Thymus (tissue), 11 donors: ENCODE measurements around the gene IL22RA2. TPM values are rescaled to one million over a fixed set of nuclear protein-coding genes. Genes with fewer than 3 reads are reported as not detected.
"Not testable (repeated sequence)": the region's sequence is repeated elsewhere in the genome, so short reads cannot be mapped to it uniquely, and the experiment has no call there.

ENCODE experiments used
- DNase-seq, 9 donors: peaks; one replicate each; pipeline ENCODE4 v3.0.0-alpha.2; 2013; ENCODE audit warnings: low spot score in 9 of 9, low read depth in 6 of 9, missing footprints in 1 of 9
- H3K27ac ChIP-seq, 2 donors: one replicate each; pipeline ENCODE4 v1.5.1; 2013; ENCODE audit warnings: control low read depth in 1 of 2, low read depth in 1 of 2, low read length in 1 of 2, mild to moderate bottlenecking in 1 of 2, moderate library complexity in 1 of 2
- H3K27me3 ChIP-seq, 2 donors: one replicate each; pipeline ENCODE4 v1.5.1; 2013; ENCODE audit warnings: low read length in 1 of 2; ENCODE audit not compliant: control insufficient read depth in 2 of 2, insufficient read depth in 1 of 2
- H3K36me3 ChIP-seq, 2 donors: one replicate each; pipeline ENCODE4 v1.5.1; 2013; ENCODE audit warnings: low read length in 1 of 2, mild to moderate bottlenecking in 1 of 2, moderate library complexity in 1 of 2; ENCODE audit not compliant: control insufficient read depth in 2 of 2, insufficient read depth in 2 of 2
- H3K4me1 ChIP-seq, 2 donors: one replicate each; pipeline ENCODE4 v1.5.1; 2013; ENCODE audit warnings: low read length in 2 of 2; ENCODE audit not compliant: control insufficient read depth in 2 of 2, insufficient read depth in 2 of 2
- H3K4me3 ChIP-seq, 2 donors: one replicate each; pipeline ENCODE4 v1.5.1; 2013; ENCODE audit warnings: low read length in 2 of 2, control low read depth in 1 of 2, mild to moderate bottlenecking in 1 of 2
- H3K9me3 ChIP-seq, 2 donors: one replicate each; pipeline ENCODE4 v1.5.1; 2013; ENCODE audit warnings: low read length in 1 of 2, mild to moderate bottlenecking in 1 of 2; ENCODE audit not compliant: control insufficient read depth in 2 of 2, insufficient read depth in 1 of 2
- WGBS: extraction: QIAGEN DNeasy Blood & Tissue Kit; methylation state at CpG from one replicate; pipeline ENCODE4 v1.1.7; 2013; 5-methylcytosine and 5-hydroxymethylcytosine counted together
- polyA plus RNA-seq: library from polyadenylated mRNA; stranded (reverse); fragments of 200-250 nt; gene quantifications from one replicate; pipeline ENCODE4 v1.2.3, GENCODE V29; 2013
- total RNA-seq: library from RNA; stranded (reverse); fragments of 120-200 nt; gene quantifications from one replicate; pipeline ENCODE4 v1.2.4, GENCODE V29; 2013
- donor health status: healthy.

The IL22RA2 gene
- total and polyA plus RNA-seq, 2 donors = 0.61 to 0.84 TPM

GRCh38 chr6:137215630-137216029 lies 42.2 kb upstream of the IL22RA2 start:
- WGBS = 96% methylated on average over 3 of the region's 3 CpGs
- peaks cover 7 to 14% of the 10 kb centered on the region in 2 donors for H3K4me1 ChIP-seq
- DNase-seq, H3K27ac ChIP-seq, H3K9me3 ChIP-seq, H3K27me3 ChIP-seq, H3K36me3 ChIP-seq, H3K4me3 ChIP-seq: not testable (repeated sequence)

DNA sequence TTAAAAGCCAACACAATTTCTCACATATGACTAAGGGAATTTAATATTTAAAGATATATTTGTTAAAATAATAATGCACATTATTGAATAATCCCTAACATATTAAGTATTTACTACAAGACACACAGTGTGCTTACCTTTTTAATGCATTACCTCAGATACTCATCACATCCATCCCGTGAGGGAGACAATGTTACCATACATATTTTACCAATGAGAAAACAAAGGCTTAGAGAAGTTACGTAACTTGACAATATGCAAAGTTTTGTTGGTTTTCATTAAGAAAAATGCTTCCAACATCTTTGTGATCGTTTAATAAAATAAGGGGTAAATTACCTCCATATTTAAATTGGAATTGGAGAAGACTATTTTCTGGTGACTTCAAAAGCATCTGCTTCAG lies 41.5 kb upstream of the IL22RA2 start:
- Histone ChIP-seq H3K4me1 (peaks cover 7 to 14% of the 10 kb centered on the region in 2 donors), H3K27ac (no peak overlapping the region), H3K36me3 (peaks cover 0 to 9% of the 10 kb centered on the region in 2 donors), H3K9me3 (peaks cover 0 to 10% of the 10 kb centered on the region in 2 donors), H3K4me3 (no peak overlapping the region), H3K27me3 (no peaks in the 10 kb centered on the region)
- no peak for DNase-seq
- WGBS = 97% methylated on average over 3 of the region's 3 CpGs

GRCh38 chr6:137213813-137214212 lies 40.4 kb upstream of the IL22RA2 start:
- H3K4me1 ChIP-seq = peaks cover 7% of the 10 kb centered on the region in 2 donors
- no peaks in the 10 kb centered on the region for H3K27me3 ChIP-seq
- no peak overlapping the region for H3K27ac ChIP-seq
- H3K36me3 ChIP-seq = peaks cover 0 to 9% of the 10 kb centered on the region in 2 donors
- WGBS = 94% methylated on average over 2 of the region's 2 CpGs
- H3K9me3 ChIP-seq = peaks cover 0 to 12% of the 10 kb centered on the region in 2 donors
- no peak overlapping the region for H3K4me3 ChIP-seq
- no peak for DNase-seq

GRCh38 chr6:137213331-137213740 lies 39.9 kb upstream of the IL22RA2 start:
- peaks cover 0 to 9% of the 10 kb centered on the region in 2 donors for H3K36me3 ChIP-seq
- no peak overlapping the region for H3K4me3 ChIP-seq
- no peak for DNase-seq
- H3K27me3 ChIP-seq = no peaks in the 10 kb centered on the region
- no peak overlapping the region for H3K27ac ChIP-seq
- peaks cover 1 to 16% of the 10 kb centered on the region in 2 donors for H3K9me3 ChIP-seq
- 65% methylated on average over 4 of the region's 4 CpGs for WGBS
- peaks cover 5 to 7% of the 10 kb centered on the region in 2 donors for H3K4me1 ChIP-seq

DNA sequence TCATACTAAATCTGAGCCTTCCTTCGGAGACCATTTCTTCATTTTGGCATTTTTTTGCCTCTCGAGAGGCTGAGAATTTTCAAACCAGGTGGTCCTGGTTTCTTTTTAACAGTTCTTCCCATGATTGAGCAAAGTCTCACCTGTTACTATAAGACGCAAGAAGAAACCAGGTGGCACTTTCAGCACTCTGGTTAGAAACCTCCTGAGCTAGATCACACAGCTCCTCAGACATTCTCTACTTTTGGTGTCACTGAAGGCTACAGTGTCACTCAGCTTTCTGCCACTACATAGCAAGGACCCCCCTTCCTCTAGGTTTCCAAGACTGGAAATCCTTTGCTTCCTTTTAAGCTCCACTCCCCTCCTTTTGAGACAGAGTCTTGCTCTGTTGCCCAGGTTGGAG lies 38.5 kb upstream of the IL22RA2 start:
- no peaks in the 10 kb centered on the region for H3K27me3 ChIP-seq
- no peak overlapping the region for H3K4me3 ChIP-seq
- H3K27ac ChIP-seq = no peak overlapping the region
- WGBS = 97% methylated on average over 3 of the region's 3 CpGs
- H3K36me3 ChIP-seq = peaks cover 0 to 9% of the 10 kb centered on the region in 2 donors
- no peaks in the 10 kb centered on the region for H3K4me1 ChIP-seq
- DNase-seq = no peak
- H3K9me3 ChIP-seq = peaks cover 1 to 19% of the 10 kb centered on the region in 2 donors

DNA sequence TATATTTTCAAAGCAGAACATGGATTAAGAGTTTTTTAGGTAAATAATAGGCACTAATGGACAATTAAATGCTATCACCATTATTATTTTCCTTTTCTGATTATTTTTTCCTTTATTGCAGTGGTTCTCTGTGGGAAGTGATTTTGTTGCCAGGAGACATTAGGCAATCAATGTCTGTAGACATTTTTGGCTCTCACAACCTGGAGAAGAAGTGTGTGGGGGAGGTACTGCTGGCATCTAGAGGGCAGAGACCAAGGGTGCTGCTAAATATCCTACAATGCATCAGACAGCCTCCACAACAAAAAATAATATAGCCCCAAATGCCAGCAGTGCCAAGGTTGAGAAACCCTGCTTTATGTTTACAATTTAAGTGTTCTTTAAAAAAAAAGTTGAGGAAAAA lies 37.5 kb upstream of the IL22RA2 start:
- H3K27ac ChIP-seq = peak overlapping the region in 1 of 2 donors; percentile 42
- no peaks in the 10 kb centered on the region for H3K27me3 ChIP-seq
- peaks cover 1 to 19% of the 10 kb centered on the region in 2 donors for H3K9me3 ChIP-seq
- H3K36me3 ChIP-seq = peaks cover 0 to 9% of the 10 kb centered on the region in 2 donors
- H3K4me3 ChIP-seq = no peak overlapping the region
- no peaks in the 10 kb centered on the region for H3K4me1 ChIP-seq
- no peak for DNase-seq

GRCh38 chr6:137208279-137208678 lies 34.8 kb upstream of the IL22RA2 start:
- no peak overlapping the region for H3K4me3 ChIP-seq
- DNase-seq = no peak
- H3K27ac ChIP-seq = no peak overlapping the region
- 99% methylated on average over 7 of the region's 7 CpGs for WGBS
- H3K27me3 ChIP-seq = no peaks in the 10 kb centered on the region
- H3K4me1 ChIP-seq = no peaks in the 10 kb centered on the region
- peaks cover 1 to 19% of the 10 kb centered on the region in 2 donors for H3K9me3 ChIP-seq
- H3K36me3 ChIP-seq = peaks cover 10 to 24% of the 10 kb centered on the region in 2 donors

DNA sequence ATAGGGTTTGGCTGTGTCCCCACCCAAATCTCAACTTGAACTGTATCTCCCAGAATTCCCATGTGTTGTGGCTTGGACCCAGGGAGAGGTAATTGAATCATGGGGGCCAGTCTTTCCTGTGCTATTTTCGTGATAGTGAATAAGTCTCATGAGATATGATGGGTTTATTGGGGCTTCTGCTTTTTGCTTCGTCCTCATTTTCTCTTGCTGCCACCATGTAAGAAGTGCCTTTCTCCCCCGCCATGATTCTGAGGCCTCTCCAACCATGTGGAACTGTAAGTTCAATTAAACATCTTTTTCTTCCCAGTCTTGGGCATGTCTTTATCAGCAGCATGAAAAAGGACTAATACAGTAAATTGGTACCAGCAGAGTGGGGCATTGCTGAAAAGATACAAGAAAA lies 34.0 kb upstream of the IL22RA2 start:
- 95% methylated on average over 3 of the region's 3 CpGs for WGBS
- not testable (repeated sequence) for H3K4me1 ChIP-seq, H3K27ac ChIP-seq, H3K4me3 ChIP-seq, DNase-seq, H3K27me3 ChIP-seq
- peaks cover 10 to 30% of the 10 kb centered on the region in 2 donors for H3K36me3 ChIP-seq
- H3K9me3 ChIP-seq = peaks cover 1 to 19% of the 10 kb centered on the region in 2 donors

DNA sequence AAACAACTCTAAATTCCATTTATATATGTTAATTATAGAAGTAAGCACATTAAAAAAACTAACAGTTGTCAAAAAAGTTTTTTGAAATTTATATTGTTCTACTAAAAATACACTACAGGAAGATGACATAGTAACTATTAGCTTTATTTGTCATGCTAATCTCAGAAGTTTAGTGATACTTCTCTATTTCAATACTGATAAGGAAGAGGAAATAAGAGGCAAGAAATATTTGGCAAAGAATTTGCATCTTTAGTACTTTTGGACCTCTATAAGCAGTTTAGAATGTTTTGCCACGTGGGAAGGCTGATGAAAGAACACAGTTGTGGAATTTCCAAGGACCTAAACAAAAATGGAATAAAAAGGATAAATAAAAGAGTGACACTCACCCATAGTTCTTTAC lies 33.1 kb upstream of the IL22RA2 start:
- Histone ChIP-seq H3K4me1 (no peaks in the 10 kb centered on the region), H3K36me3 (peaks cover 10 to 27% of the 10 kb centered on the region in 2 donors), H3K27me3 (no peaks in the 10 kb centered on the region), H3K27ac (no peak overlapping the region), H3K9me3 (peaks cover 1 to 12% of the 10 kb centered on the region in 2 donors), H3K4me3 (no peak overlapping the region)
- DNase-seq = no peak
- WGBS = 69% methylated on average over 1 of the region's 1 CpG

DNA sequence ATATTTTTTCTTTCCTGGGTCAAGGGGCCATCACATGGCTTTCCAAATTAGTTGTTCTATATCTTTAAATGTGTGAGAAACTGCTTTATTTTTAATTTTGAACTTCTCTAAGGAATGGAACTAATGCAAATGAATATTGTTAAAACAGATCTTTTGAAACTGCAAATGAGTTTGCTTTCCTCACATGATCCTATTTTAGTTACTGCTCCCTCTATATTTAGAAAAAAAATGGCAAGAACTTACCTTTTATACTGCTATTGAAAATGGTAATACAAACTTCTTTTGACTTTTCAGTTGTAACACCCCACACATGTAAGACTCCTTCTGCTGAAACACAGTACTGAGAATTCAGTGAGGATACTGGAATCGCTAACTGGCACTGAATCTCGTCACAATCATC lies 29.8 kb upstream of the IL22RA2 start:
- H3K36me3 ChIP-seq = peaks cover 19 to 41% of the 10 kb centered on the region in 2 donors
- H3K27me3 ChIP-seq = no peaks in the 10 kb centered on the region

More for the DNA sequence above, 29.8 kb upstream of the IL22RA2 start:
- H3K4me3 ChIP-seq = no peak overlapping the region
- peaks cover 0 to 2% of the 10 kb centered on the region in 2 donors for H3K9me3 ChIP-seq
- no peak overlapping the region for H3K27ac ChIP-seq
- H3K4me1 ChIP-seq = no peaks in the 10 kb centered on the region
- over 99% methylated on average over 2 of the region's 2 CpGs for WGBS
- no peak for DNase-seq
